Testis (tissue), 3 donors: ENCODE data around the gene CACNA1D. TPM values are rescaled to one million over a fixed set of nuclear protein-coding genes. Genes with fewer than 3 reads are reported as not detected.

Source experiments
- DNase-seq: peaks from one replicate; pipeline ENCODE4 v3.0.0-alpha.2; 2019
- H3K27ac ChIP-seq, 2 donors: fragments of 200-600 bp; sonication (generic); one replicate each; pipeline ENCODE4 v1.5.1; 2019
- H3K27me3 ChIP-seq: fragments of 200-600 bp; sonication (generic); one replicate; pipeline ENCODE4 v1.5.1; 2019
- H3K36me3 ChIP-seq: fragments of 200-600 bp; sonication (generic); one replicate; pipeline ENCODE4 v1.5.1; 2017; ENCODE audit warnings: low read depth; ENCODE audit errors: missing control alignments
- H3K4me1 ChIP-seq: fragments of 200-600 bp; sonication (generic); one replicate; pipeline ENCODE4 v1.5.1; 2019
- H3K4me3 ChIP-seq, 2 donors: fragments of 200-600 bp; sonication (generic); one replicate each; pipeline ENCODE4 v1.5.1; 2017 to 2019
- H3K9me3 ChIP-seq: fragments of 200-600 bp; sonication (generic); one replicate; pipeline ENCODE4 v1.5.1; 2017
- POLR2A ChIP-seq: fragments of 450-650 bp; IDR thresholded peaks from one replicate; pipeline ENCODE4 v1.6.1; 2017; ENCODE audit warnings: antibody characterized with exemption, mild to moderate bottlenecking, moderate library complexity
- whole genome bisulfite sequencing, 2 donors: methylation state at CpG; one replicate each; pipeline ENCODE4 v1.1.5; 2018; 5-methylcytosine and 5-hydroxymethylcytosine counted together
- intact Hi-C: fragments of 100-400 bp; cut with DNase I; formaldehyde crosslinking; loops from one replicate; pipeline ENCODE4 v1.15.1; 2023; ENCODE audit warnings: low total_unique reads
- polyA plus RNA-seq: library from polyadenylated mRNA; stranded (reverse); fragments of 350-450 nt; fragmentation: Illumina TruSeq; extraction: RNeasy Lipid Tissue Mini Kit (QIAGEN cat#74804); gene quantifications from one replicate; pipeline ENCODE4 v1.2.3, GENCODE V29; 2014; ENCODE audit warnings: low read depth, low replicate concordance; ENCODE audit not compliant: insufficient read depth
- total RNA-seq, 2 donors: library from RNA; depleted of rRNA; stranded (reverse); fragments of >200 nt; gene quantifications; one replicate each; pipeline ENCODE4 v1.2.3, GENCODE V29; 2016
- TF ChIP-seq, protein P1 (sequence below), 3 experiments: fragments of 450-650 bp in 2 of 3; fragments of 200-600 bp in 1 of 3; sonication (generic) in 1 of 3; IDR thresholded peaks; one replicate each; pipeline ENCODE4 v1.5.1; 2016 to 2019; ENCODE audit warnings: antibody characterized with exemption in 3 of 3, mild to moderate bottlenecking in 2 of 3, moderate library complexity in 1 of 3

Gene CACNA1D
- total and polyA plus RNA-seq, 3 donors from 2014 or later = 8.0 to 39.0 (median 37.6) TPM

DNA sequence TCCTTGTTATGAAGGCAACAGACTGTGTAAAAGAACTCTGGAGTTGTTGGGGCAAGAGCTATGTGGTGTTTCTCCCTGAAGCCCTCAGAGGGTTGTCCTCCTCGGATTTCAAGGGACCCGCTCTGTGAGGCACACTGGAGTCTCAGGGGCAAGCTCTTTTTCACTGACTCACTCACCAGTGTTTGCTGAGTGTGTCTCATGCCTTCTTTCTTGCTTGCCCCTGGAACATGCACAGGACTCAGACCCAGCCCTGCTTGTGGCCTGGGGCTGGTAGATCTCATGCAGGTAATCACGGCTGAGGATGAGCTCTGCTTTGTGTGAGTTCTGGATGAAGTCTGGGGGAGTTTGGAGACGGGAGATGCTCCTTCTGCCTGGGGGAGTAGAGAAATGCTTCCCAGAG lies 93.7 kb downstream of the CACNA1D start:
- Histone ChIP-seq H3K36me3 (no peaks in the 10 kb centered on the region), H3K4me1 (peaks cover 7% of the 10 kb centered on the region), H3K27ac (no peak overlapping the region), H3K9me3 (no peaks in the 10 kb centered on the region), H3K27me3 (no peaks in the 10 kb centered on the region), H3K4me3 (no peak overlapping the region)
- DNase-seq = no peak
- WGBS, 2 donors = 85 to 91% methylated on average over 4 of the region's 4 CpGs
- TF ChIP-seq, protein P1, sequence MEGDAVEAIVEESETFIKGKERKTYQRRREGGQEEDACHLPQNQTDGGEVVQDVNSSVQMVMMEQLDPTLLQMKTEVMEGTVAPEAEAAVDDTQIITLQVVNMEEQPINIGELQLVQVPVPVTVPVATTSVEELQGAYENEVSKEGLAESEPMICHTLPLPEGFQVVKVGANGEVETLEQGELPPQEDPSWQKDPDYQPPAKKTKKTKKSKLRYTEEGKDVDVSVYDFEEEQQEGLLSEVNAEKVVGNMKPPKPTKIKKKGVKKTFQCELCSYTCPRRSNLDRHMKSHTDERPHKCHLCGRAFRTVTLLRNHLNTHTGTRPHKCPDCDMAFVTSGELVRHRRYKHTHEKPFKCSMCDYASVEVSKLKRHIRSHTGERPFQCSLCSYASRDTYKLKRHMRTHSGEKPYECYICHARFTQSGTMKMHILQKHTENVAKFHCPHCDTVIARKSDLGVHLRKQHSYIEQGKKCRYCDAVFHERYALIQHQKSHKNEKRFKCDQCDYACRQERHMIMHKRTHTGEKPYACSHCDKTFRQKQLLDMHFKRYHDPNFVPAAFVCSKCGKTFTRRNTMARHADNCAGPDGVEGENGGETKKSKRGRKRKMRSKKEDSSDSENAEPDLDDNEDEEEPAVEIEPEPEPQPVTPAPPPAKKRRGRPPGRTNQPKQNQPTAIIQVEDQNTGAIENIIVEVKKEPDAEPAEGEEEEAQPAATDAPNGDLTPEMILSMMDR (IDR thresholded peaks at IDR 0.05) = no peak
- TF ChIP-seq POLR2A = no peak
- intact Hi-C loops = no loop called here

DNA sequence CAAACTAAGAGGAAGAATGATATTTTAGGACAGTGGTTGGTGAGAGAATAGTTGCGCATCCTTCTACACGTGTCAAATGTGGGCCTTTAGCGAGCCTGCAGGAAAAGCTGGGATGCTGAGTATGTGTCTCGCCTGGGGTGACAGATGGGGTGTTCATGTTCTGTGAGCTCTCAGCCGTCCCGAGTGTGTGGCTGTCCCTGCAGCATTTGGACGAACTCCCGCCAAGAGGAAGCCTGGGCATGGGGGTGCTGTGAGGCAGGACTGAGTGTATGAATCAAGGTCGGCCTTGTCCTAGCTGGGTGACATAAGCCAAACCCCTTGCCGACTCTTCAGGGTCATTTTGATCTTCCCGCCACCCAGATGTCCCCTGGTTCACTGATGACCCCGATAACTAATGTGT lies 94.8 kb downstream of the CACNA1D start:
- Histone ChIP-seq H3K27ac (no peak overlapping the region), H3K36me3 (no peaks in the 10 kb centered on the region), H3K4me3 (no peak overlapping the region), H3K27me3 (no peaks in the 10 kb centered on the region), H3K4me1 (peaks cover 7% of the 10 kb centered on the region), H3K9me3 (no peaks in the 10 kb centered on the region)
- intact Hi-C loops = no loop called here
- no peak for DNase-seq
- WGBS, 2 donors = 90% methylated on average over 12 of the region's 12 CpGs
- no peak for TF ChIP-seq POLR2A
- TF ChIP-seq, protein P1 (IDR thresholded peaks at IDR 0.05) = no peak

DNA sequence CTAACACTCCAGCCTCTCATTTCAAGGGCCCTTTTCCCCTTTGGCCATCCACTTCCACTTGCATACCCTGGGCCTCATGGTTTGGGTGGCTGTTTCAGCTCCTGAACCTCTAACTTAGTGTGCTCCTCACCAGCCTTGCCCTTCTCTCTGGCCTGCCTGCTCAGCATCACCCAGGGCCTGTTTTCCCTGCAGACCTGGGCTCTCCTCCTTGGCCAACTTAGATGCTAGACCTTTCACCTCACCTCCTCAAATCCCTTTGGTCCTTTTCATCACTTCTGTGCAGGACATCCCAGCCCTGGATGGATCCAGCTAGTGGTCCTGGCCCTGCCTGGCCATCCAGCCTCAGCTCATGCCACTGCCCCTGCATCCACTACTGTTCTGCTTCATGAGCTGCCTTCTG lies 95.4 kb downstream of the CACNA1D start:
- TF ChIP-seq POLR2A = no peak
- TF ChIP-seq, protein P1 (IDR thresholded peaks at IDR 0.05) = no peak
- no peak for DNase-seq
- no peak overlapping the region for H3K27ac ChIP-seq
- H3K9me3 ChIP-seq = no peaks in the 10 kb centered on the region
- H3K27me3 ChIP-seq = no peaks in the 10 kb centered on the region
- intact Hi-C loops = no loop called here
- peaks cover 7% of the 10 kb centered on the region for H3K4me1 ChIP-seq
- H3K36me3 ChIP-seq = no peaks in the 10 kb centered on the region
- H3K4me3 ChIP-seq = no peak overlapping the region

DNA sequence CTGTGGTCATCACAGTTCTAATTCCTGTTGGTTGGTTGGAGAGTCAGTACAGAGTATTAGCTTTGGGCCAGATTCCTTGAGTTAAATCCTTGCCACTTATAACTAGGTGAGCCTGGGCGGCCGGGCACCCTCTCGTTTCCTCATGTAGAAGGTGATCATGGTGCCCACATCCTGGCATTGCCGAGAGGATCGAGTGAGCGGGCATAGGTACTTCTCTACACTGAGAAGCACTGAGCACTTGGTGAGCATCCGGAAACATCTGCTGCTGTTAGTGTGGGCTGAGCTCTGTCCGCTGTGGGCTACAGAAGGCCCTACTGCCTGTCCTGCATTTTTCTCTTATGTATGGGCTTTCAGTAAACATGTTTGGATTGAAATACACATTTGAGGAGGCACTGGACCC lies 96.2 kb downstream of the CACNA1D start:
- Histone ChIP-seq H3K9me3 (no peaks in the 10 kb centered on the region), H3K4me1 (peaks cover 2% of the 10 kb centered on the region)

DNA sequence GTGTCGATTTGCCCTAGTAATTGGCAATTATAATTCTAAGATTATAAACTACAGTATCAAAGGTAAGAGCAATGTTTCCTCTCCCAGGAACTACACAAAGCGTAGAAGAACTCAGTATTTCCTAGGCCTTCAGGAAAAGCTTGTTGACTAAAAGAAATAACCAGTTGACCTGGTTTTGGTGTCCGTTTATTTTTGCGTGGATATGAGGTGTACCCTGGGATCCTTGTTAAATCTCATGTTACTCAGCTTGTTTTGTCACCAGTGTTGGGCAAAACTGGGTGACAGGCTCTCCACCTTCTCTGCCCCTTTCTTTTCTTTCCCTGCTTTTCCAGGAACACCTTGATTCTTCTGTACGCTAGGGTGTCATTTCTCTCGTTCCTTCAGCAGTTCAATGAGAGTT lies 97.2 kb downstream of the CACNA1D start:
- no peak for DNase-seq
- H3K4me3 ChIP-seq = no peak overlapping the region
- TF ChIP-seq, protein P1 (IDR thresholded peaks at IDR 0.05) = no peak
- TF ChIP-seq POLR2A = no peak
- intact Hi-C loops = no loop called here
- H3K36me3 ChIP-seq = no peaks in the 10 kb centered on the region
- no peak overlapping the region for H3K27ac ChIP-seq
- WGBS, 2 donors = 92 to 95% methylated on average over 6 of the region's 6 CpGs
- H3K4me1 ChIP-seq = no peaks in the 10 kb centered on the region
- H3K9me3 ChIP-seq = no peaks in the 10 kb centered on the region
- H3K27me3 ChIP-seq = no peaks in the 10 kb centered on the region

More for the DNA sequence above, 96.2 kb downstream of the CACNA1D start:
- Histone ChIP-seq H3K36me3 (no peaks in the 10 kb centered on the region), H3K27me3 (no peaks in the 10 kb centered on the region), H3K4me3 (no peak overlapping the region), H3K27ac (no peak overlapping the region)
- 93 to 98% methylated on average over 8 of the region's 8 CpGs for WGBS, 2 donors
- intact Hi-C loops = no loop called here
- no peak for DNase-seq
- TF ChIP-seq, protein P1 (IDR thresholded peaks at IDR 0.05) = no peak
- TF ChIP-seq POLR2A = no peak
